Thyroid gland (tissue), 4 donors: ENCODE data around the gene NRN1L.

Source experiments
- CTCF ChIP-seq, 6 experiments: fragments of 200-600 bp in 3 of 6; fragments of 450-650 bp in 3 of 6; sonication (generic) in 3 of 6; IDR thresholded peaks; one replicate each; pipeline ENCODE4 v1.5.1; 2016 to 2019; ENCODE audit warnings: antibody characterized with exemption in 6 of 6, mild to moderate bottlenecking in 2 of 6, inconsistent platforms in 1 of 6, moderate library complexity in 1 of 6
- POLR2A ChIP-seq, 2 donors: fragments of 450-650 bp; IDR thresholded peaks; one replicate each; pipeline ENCODE4 v1.6.1; 2017; ENCODE audit warnings: antibody characterized with exemption in 2 of 2, mild to moderate bottlenecking in 2 of 2, moderate library complexity in 1 of 2

- TF ChIP-seq CTCF (IDR thresholded peaks at IDR 0.05) (no peak), POLR2A (IDR thresholded peaks at IDR 0.05) (no peak)
Observed at GRCh38 chr16:67885545-67885944, 860 bp downstream of the NRN1L start.
